SK-N-DZ (cell line): ENCODE measurements around the gene PRND.

Experiments used
- DNase-seq: peaks from one replicate; pipeline ENCODE4 v3.0.0-alpha.2; 2015; ENCODE audit warnings: low spot score

Gene PRND

DNA sequence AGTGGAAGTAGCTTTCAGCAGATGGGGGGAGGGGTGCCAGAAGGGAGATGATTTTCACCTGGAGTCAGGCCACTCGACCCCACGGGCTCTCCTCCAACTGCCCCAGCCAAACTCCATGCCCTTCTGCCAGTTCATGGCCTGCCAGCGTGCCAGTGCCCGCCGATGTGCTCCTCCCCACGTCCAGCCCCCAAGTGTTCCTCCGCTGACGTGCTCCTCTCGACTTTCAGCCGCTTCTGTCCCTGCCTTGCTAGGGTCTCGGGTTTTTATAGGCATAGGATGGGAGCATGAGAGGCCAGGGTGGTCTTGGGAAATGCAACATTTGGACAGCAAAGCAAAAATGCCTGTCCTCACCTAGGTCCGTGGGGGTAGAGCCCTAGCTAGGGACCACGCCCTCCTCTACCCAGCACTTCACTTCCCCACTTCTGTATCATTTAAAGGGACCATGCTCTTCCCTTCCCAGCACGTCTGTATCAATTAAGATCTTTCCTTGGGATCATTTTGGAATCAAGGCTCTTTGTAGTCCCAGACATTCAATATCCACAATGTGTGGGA is 54.4 kb downstream of the PRND start:
- no peak for DNase-seq
